OCI-LY3 (cell line): ENCODE measurements around the gene HACD2.

Experiments used
- H2AFZ ChIP-seq: fragments of 200-600, 300-600 bp; shearing (Covaris generic); 2 replicates; pipeline ENCODE4 v1.6.0; 2014; ENCODE audit warnings: antibody characterized with exemption, low read depth, low read length
- H3K27ac ChIP-seq: fragments of 200-600, 300-600 bp; sonication (generic); 2 replicates; pipeline ENCODE4 v1.5.1; 2014; ENCODE audit warnings: mild to moderate bottlenecking, low read length, moderate library complexity, mixed read lengths
- H3K27me3 ChIP-seq: fragments of 200-600, 300-600 bp; sonication (generic); 2 replicates; pipeline ENCODE4 v1.6.1; 2014; ENCODE audit warnings: low read depth, low read length, mixed read lengths
- H3K36me3 ChIP-seq: fragments of 200-600, 300-600 bp; sonication (generic); replicated peaks from 2 replicates; pipeline ENCODE3; 2014; ENCODE audit warnings: low read depth, low read length, mixed read lengths
- H3K4me1 ChIP-seq: fragments of 300-600, 200-600 bp; sonication (generic); 2 replicates; pipeline ENCODE4 v1.6.1; 2014; ENCODE audit warnings: low read length, mixed read lengths
- H3K4me2 ChIP-seq: fragments of 200-600, 300-600 bp; sonication (generic); 2 replicates; pipeline ENCODE4 v1.6.1; 2014; ENCODE audit warnings: low read length, mixed read lengths
- H3K4me3 ChIP-seq: fragments of 300-600, 200-600 bp; sonication (generic); 2 replicates; pipeline ENCODE4 v1.5.1; 2014; ENCODE audit warnings: antibody characterized with exemption, mild to moderate bottlenecking, low read length, moderate library complexity
- H3K79me2 ChIP-seq: fragments of 300-600, 200-600 bp; shearing (Covaris generic); 2 replicates; pipeline ENCODE4 v1.6.1; 2014; ENCODE audit warnings: mild to moderate bottlenecking, low read length, mixed read lengths
- H3K9ac ChIP-seq: fragments of 300-600, 200-600 bp; shearing (Covaris generic); 2 replicates; pipeline ENCODE4 v1.6.0; 2014; ENCODE audit warnings: mild to moderate bottlenecking, low read length, moderate library complexity
- H3K9me3 ChIP-seq: fragments of 200-600, 300-600 bp; shearing (Covaris generic); 2 replicates; pipeline ENCODE4 v1.6.1; 2014; ENCODE audit warnings: low read length, mixed read lengths; ENCODE audit not compliant: insufficient read depth
- H4K20me1 ChIP-seq: fragments of 200-600, 300-600 bp; sonication (generic); 2 replicates; pipeline ENCODE4 v1.6.1; 2016; ENCODE audit warnings: low read length, mixed read lengths; ENCODE audit not compliant: insufficient read depth
- EZH2phosphoT487 ChIP-seq: fragments of 200-600 bp; shearing (Covaris generic); IDR thresholded peaks from 2 replicates; pipeline ENCODE4 v1.6.1; 2018; ENCODE audit warnings: antibody characterized with exemption, mixed run types, low read depth
- TF ChIP-seq, protein P1 (sequence below): fragments of 200-600, 300-600 bp; sonication (generic); IDR thresholded peaks from 2 replicates; pipeline ENCODE4 v1.5.1; 2014; ENCODE audit warnings: antibody characterized with exemption, low read length, low read depth

Gene HACD2

DNA sequence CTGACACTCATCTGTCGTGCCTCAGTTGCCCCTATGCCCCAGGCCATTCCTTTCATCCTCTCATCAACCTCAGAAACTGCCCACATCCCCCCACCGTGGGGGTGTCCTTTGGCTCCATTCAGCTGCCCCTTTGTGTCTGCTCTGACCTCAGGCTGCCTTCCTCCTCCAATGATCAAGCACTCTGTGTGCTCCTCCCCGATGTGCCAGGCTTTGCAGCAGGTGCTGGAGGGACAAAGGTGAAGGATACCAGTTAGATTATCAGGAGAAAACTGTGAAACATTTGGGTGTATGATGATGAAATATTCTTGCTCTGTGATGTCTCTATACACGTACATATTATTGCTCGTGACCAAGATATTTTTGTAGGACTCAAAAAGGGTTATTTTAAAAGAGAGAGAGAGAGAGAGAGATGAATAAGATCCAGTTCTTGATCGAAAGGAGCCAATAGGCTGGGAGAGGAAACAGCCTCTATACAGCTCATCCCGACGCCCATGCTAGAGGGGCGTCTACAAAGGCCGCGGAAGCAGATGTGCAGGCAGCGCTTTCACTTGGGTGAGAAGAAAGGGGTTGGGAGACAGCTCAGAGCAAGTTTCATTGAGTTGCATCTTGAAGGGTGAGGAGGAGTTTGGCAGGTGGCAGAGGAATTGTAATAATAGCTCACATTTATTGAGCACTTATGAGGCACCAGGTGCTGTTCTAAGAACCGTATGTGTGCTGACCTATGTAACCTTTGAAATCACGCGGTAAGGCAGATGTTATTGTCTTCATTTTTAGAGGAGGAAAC lies 107.7 kb downstream of the HACD2 start:
- H3K9me3 ChIP-seq = no peaks in the 10 kb centered on the region
- peaks cover 11% of the 10 kb centered on the region for H3K4me1 ChIP-seq
- H3K79me2 ChIP-seq = no peaks in the 10 kb centered on the region
- no peak overlapping the region for H3K4me2 ChIP-seq
- no peak overlapping the region for H3K4me3 ChIP-seq
- H2AFZ ChIP-seq = no peak overlapping the region
- H3K9ac ChIP-seq = no peak overlapping the region
- H3K27me3 ChIP-seq = peaks cover 14% of the 10 kb centered on the region
- H4K20me1 ChIP-seq = no peaks in the 10 kb centered on the region
- TF ChIP-seq, protein P1, sequence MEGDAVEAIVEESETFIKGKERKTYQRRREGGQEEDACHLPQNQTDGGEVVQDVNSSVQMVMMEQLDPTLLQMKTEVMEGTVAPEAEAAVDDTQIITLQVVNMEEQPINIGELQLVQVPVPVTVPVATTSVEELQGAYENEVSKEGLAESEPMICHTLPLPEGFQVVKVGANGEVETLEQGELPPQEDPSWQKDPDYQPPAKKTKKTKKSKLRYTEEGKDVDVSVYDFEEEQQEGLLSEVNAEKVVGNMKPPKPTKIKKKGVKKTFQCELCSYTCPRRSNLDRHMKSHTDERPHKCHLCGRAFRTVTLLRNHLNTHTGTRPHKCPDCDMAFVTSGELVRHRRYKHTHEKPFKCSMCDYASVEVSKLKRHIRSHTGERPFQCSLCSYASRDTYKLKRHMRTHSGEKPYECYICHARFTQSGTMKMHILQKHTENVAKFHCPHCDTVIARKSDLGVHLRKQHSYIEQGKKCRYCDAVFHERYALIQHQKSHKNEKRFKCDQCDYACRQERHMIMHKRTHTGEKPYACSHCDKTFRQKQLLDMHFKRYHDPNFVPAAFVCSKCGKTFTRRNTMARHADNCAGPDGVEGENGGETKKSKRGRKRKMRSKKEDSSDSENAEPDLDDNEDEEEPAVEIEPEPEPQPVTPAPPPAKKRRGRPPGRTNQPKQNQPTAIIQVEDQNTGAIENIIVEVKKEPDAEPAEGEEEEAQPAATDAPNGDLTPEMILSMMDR = no peak
- no peak for TF ChIP-seq EZH2phosphoT487
- H3K36me3 ChIP-seq = no peaks in the 10 kb centered on the region
- no peak overlapping the region for H3K27ac ChIP-seq

DNA sequence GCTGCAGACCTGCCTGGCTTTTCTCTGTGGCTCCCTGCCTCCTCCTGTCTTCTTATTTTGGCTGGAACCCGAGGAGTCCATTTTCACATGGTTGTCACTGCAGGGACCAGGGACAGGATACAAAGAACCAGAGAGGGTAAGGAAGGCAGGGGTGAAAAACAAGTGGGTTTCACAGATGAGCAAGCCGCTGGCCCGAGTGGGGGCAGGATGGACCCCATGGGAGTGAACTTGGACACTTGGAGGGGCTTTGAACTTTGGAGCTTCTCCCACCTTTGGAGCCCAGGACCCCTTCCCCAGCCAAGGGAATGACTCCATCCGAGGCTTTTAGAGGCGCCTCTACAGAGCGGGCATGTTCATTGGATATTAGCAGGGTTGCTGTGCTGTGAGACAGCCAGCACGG lies 109.1 kb downstream of the HACD2 start:
- no peak overlapping the region for H3K4me2 ChIP-seq
- H3K27ac ChIP-seq = no peak overlapping the region
- peaks cover 14% of the 10 kb centered on the region for H3K27me3 ChIP-seq
- H3K79me2 ChIP-seq = no peaks in the 10 kb centered on the region
- no peaks in the 10 kb centered on the region for H4K20me1 ChIP-seq
- H2AFZ ChIP-seq = no peak overlapping the region
- H3K36me3 ChIP-seq = no peaks in the 10 kb centered on the region
- no peak for TF ChIP-seq EZH2phosphoT487
- TF ChIP-seq, protein P1 = no peak
- peaks cover 10% of the 10 kb centered on the region for H3K4me1 ChIP-seq
- no peaks in the 10 kb centered on the region for H3K9me3 ChIP-seq
- H3K4me3 ChIP-seq = no peak overlapping the region
- H3K9ac ChIP-seq = no peak overlapping the region

DNA sequence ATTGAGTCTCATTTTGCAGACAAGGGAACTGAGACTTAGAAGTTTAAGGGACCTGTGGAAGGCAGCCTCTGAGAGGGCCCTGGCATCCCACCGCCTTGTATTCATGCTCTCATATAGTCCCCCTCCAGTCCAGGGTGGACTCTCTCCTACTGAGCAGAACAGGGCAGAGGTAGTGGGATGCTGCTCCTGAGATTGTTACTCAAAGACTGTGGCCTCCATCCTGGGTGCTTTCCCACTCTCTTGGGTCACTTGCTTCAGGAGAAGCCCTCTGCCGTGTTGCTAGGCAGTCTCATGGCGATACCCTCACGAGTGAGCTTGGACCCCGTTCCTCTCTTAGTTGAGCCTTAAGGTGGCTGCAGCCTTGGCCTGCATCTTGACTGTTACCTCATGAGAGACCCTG lies 113.7 kb downstream of the HACD2 start:
- Histone ChIP-seq H3K27ac (no peak overlapping the region), H3K4me2 (no peak overlapping the region), H3K36me3 (no peaks in the 10 kb centered on the region), H3K4me3 (no peak overlapping the region), H3K27me3 (peaks cover 19% of the 10 kb centered on the region), H3K4me1 (no peaks in the 10 kb centered on the region), H2AFZ (no peak overlapping the region), H3K9me3 (no peaks in the 10 kb centered on the region), H3K79me2 (no peaks in the 10 kb centered on the region), H4K20me1 (no peaks in the 10 kb centered on the region), H3K9ac (no peak overlapping the region)
- TF ChIP-seq EZH2phosphoT487 = no peak
- TF ChIP-seq, protein P1 = no peak

DNA sequence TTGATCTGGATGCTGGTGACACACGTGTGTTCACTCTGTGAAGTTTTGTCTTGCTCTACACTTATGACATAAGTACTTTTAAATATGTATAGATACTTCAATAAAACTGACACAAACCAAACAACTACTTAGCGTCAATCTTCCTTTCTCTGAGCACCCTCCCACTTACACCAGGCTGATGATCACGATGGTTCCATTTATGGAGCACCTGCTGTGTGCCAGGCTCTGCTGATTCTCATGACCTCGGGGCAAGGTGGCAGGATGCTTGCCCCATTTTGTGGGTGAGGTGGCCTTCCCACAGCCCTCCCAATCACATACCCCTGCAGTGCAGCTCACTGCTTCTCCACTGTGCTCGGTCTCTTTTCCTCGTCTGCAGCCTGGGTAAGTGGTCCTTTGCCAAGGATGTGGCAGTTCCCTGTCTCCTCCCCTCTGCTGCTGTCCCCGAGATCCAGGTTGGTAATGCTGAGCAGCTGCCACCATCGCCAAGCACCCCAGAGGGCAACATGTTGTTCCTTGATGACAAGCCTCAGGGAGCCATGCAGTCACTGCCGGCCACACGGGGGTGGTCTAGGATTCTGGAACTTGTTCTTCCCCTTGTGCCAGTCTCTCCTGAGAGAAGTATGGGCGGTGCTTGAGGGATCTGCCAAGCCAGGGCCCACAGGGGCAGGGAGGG lies 115.4 kb downstream of the HACD2 start:
- Histone ChIP-seq H3K4me3 (no peak overlapping the region), H2AFZ (no peak overlapping the region), H3K9ac (no peak overlapping the region), H3K9me3 (no peaks in the 10 kb centered on the region), H4K20me1 (no peaks in the 10 kb centered on the region), H3K27me3 (peaks cover 9% of the 10 kb centered on the region), H3K36me3 (no peaks in the 10 kb centered on the region), H3K27ac (no peak overlapping the region), H3K79me2 (no peaks in the 10 kb centered on the region), H3K4me1 (no peaks in the 10 kb centered on the region), H3K4me2 (no peak overlapping the region)
- TF ChIP-seq EZH2phosphoT487 = no peak
- TF ChIP-seq, protein P1 = no peak
